Stomach (tissue), 4 donors: Measurements from ENCODE around the gene HINT1.

Experiments used
- CTCF ChIP-seq, 7 experiments: fragments of 450-650 bp in 4 of 7; fragments of 200-600 bp in 3 of 7; sonication (generic) in 3 of 7; IDR thresholded peaks; one replicate each; pipeline ENCODE4 v1.5.1; 2016 to 2019; ENCODE audit warnings: antibody characterized with exemption in 7 of 7, control low read depth in 2 of 7, mild to moderate bottlenecking in 1 of 7
- POLR2AphosphoS5 ChIP-seq, 3 donors: sonication (generic); formaldehyde crosslinking; IDR thresholded peaks; one replicate each; pipeline ENCODE4 v1.6.1; 2016; ENCODE audit warnings: antibody characterized with exemption in 3 of 3

GRCh38 chr5:131212471-131213021, 47.5 kb upstream of the HINT1 start:
- TF ChIP-seq POLR2AphosphoS5 (IDR thresholded peaks at IDR 0.05) = no peak
- no peak for TF ChIP-seq CTCF (IDR thresholded peaks at IDR 0.05)
